Tibial nerve (tissue), 4 donors: ENCODE measurements around the gene PROX1. TPM values are rescaled to one million over a fixed set of nuclear protein-coding genes. Genes with fewer than 3 reads are reported as not detected.

ENCODE experiments used
- DNase-seq, 2 donors: peaks; one replicate each; pipeline ENCODE4 v3.0.0-alpha.2; 2019; ENCODE audit warnings: low spot score in 2 of 2
- H3K27ac ChIP-seq, 4 donors: fragments of 200-600 bp; sonication (generic) in 3 of 4; one replicate each; pipeline ENCODE4 v1.5.1; 2017 to 2019; ENCODE audit warnings: mild to moderate bottlenecking in 1 of 4
- H3K27me3 ChIP-seq, 2 donors: fragments of 200-600 bp; sonication (generic) in 1 of 2; one replicate each; pipeline versions ENCODE4 v1.5.1 to v1.6.0; 2017 to 2019
- H3K36me3 ChIP-seq, 3 donors: fragments of 200-600 bp; sonication (generic); one replicate each; pipeline ENCODE4 v1.5.1; 2018 to 2019
- H3K4me1 ChIP-seq, 4 donors: fragments of 200-600 bp; sonication (generic) in 3 of 4; one replicate each; pipeline ENCODE4 v1.5.1; 2017 to 2019
- H3K4me3 ChIP-seq, 4 donors: fragments of 200-600 bp; sonication (generic) in 3 of 4; one replicate each; pipeline ENCODE4 v1.5.1; 2017 to 2019; ENCODE audit warnings: mild to moderate bottlenecking in 1 of 4, moderate library complexity in 1 of 4
- H3K9me3 ChIP-seq, 4 donors: fragments of 200-600 bp; sonication (generic) in 3 of 4; one replicate each; pipeline ENCODE4 v1.5.1; 2017 to 2019
- EP300 ChIP-seq, 2 donors: sonication (generic); formaldehyde crosslinking; IDR thresholded peaks; one replicate each; pipeline ENCODE4 v1.6.1; 2017; ENCODE audit warnings: antibody characterized with exemption in 2 of 2, mild to moderate bottlenecking in 1 of 2
- POLR2A ChIP-seq, 2 donors: fragments of 450-650 bp; IDR thresholded peaks; one replicate each; pipeline ENCODE4 v1.6.1; 2017; ENCODE audit warnings: antibody characterized with exemption in 2 of 2, mild to moderate bottlenecking in 2 of 2, moderate library complexity in 2 of 2
- WGBS, 2 donors: methylation state at CpG; one replicate each; pipeline ENCODE4 v1.1.5; 2018; 5-methylcytosine and 5-hydroxymethylcytosine counted together
- total RNA-seq, 4 donors: library from RNA; depleted of rRNA; stranded (reverse); fragments of >200 nt; gene quantifications; one replicate each; pipeline ENCODE4 v1.1.0, GENCODE V29; 2016
- TF ChIP-seq, protein P1 (sequence below), 5 experiments: fragments of 200-600 bp in 3 of 5; fragments of 450-650 bp in 2 of 5; sonication (generic) in 3 of 5; IDR thresholded peaks; one replicate each; pipeline ENCODE4 v1.5.1; 2016 to 2019; ENCODE audit warnings: antibody characterized with exemption in 5 of 5, mild to moderate bottlenecking in 3 of 5, moderate library complexity in 2 of 5

Gene PROX1
- total RNA-seq, 4 donors from 2014 or later, result 0.84 to 1.2 (median 1.0) TPM

DNA sequence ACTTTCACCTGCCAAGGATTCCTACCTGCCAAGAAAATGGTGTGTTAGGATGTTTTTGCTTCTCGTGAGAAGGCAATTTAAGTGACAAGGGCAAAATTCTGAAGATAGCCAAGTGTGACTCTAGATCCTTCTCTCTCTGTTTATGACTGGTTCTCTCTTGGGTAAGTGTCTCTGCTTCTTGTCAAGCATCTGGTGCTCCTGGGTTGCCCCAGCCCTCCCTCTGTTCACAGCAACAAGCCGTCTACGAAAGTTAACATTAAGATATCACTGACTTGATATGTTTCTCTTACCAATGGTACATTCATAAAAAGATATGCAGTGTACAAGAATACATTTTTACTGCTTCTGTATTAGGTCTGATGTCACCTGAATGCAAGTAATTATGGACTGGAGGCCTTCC, 55.4 kb downstream of the PROX1 start:
- no peak for DNase-seq
- Histone ChIP-seq H3K4me1 (no peaks in the 10 kb centered on the region), H3K4me3 (no peak overlapping the region), H3K36me3 (no peaks in the 10 kb centered on the region), H3K27me3 (no peaks in the 10 kb centered on the region), H3K9me3 (peaks cover 0 to 15% (median 2%) of the 10 kb centered on the region in 4 donors), H3K27ac (no peak overlapping the region)
- 78 to 95% methylated on average over 3 of the region's 3 CpGs for WGBS, 2 donors
- no peak for TF ChIP-seq POLR2A (IDR thresholded peaks at IDR 0.05)
- TF ChIP-seq, protein P1, sequence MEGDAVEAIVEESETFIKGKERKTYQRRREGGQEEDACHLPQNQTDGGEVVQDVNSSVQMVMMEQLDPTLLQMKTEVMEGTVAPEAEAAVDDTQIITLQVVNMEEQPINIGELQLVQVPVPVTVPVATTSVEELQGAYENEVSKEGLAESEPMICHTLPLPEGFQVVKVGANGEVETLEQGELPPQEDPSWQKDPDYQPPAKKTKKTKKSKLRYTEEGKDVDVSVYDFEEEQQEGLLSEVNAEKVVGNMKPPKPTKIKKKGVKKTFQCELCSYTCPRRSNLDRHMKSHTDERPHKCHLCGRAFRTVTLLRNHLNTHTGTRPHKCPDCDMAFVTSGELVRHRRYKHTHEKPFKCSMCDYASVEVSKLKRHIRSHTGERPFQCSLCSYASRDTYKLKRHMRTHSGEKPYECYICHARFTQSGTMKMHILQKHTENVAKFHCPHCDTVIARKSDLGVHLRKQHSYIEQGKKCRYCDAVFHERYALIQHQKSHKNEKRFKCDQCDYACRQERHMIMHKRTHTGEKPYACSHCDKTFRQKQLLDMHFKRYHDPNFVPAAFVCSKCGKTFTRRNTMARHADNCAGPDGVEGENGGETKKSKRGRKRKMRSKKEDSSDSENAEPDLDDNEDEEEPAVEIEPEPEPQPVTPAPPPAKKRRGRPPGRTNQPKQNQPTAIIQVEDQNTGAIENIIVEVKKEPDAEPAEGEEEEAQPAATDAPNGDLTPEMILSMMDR (IDR thresholded peaks at IDR 0.05), result no peak
- TF ChIP-seq EP300 (IDR thresholded peaks at IDR 0.05), result no peak

DNA sequence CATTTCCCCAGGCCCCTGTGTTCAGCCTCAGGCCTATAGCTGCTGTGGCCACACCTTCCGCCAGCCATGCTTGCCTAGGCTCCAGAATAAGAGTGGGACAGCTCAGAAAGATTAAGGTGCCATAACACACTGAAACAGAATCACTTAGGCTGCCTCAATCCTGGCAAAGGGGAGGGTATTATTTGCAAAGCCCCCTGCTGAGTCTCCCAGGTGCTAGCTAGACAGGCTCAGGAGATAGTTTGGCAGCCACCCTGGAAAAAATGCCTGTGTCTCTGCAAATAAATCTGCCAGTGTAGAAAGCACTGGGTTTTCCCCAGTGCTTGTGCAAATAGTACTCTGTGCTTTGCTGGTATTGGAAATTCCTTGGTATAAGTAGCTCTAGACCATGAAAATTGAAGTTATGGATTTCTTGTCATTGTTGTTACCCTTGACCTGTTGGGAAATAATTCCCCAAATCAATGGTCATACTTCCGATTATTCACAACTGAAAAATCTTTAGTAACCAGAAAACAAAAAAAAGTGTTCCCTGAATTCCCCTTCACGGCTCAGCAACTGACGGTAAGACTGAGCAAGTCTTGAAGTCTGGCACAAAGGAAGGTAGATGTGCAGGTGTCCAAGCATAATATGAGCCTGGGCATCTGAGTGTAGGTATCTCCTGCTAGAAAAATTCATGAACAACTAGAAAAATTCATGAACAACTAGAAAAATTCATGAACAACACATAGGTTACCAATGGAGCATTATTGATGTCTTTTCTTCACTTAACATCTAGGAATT, 56.9 kb downstream of the PROX1 start:
- Histone ChIP-seq H3K27me3 (no peaks in the 10 kb centered on the region), H3K4me3 (no peak overlapping the region), H3K36me3 (no peaks in the 10 kb centered on the region), H3K4me1 (no peaks in the 10 kb centered on the region), H3K27ac (no peak overlapping the region), H3K9me3 (peaks cover 0 to 24% (median 2%) of the 10 kb centered on the region in 4 donors)
- TF ChIP-seq POLR2A (IDR thresholded peaks at IDR 0.05) (no peak), EP300 (IDR thresholded peaks at IDR 0.05) (no peak)
- TF ChIP-seq, protein P1 (IDR thresholded peaks at IDR 0.05), result no peak
- 95 to 96% methylated on average over 4 of the region's 4 CpGs for WGBS, 2 donors
- DNase-seq, result no peak

DNA sequence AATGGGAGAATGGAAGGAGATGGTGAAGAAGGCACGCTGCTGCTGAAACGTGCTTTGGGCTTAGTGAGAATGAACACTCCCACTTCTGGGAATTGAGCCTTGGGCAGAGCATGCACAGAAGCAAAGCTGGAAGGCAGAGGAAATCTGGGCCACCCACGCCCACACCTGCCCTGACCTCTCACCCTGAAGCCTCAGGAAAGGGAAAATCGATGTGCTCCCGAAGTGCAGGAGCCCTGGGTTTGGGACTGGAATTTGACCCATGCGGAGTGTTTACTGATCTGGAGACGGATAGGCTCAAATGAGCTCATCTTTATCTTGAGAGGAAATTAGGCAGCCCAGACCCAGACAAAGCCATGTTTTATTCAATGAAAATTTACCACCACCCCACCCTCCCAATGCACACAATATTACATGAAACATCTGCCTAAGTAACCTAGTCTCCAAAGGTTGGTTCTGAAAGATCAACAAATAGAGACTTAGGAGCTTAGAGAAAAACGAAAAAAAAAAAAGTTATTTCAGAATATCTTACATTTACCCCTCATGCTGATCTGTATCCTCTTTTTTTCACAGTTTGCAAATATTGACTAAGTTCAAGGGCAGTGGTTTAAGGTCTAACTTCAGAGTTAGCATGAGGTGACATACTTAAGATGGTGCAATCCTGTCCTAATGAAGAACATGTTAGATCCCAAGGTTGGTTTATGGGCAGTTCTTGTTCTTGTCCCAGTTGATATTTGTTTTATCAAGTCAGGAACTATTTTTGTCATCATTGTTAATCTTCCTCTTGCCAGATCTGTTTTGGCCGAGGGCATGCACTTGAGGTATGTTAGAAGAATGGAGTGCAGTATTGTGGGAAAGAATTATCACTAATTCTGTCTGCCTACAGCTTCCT, 63.0 kb downstream of the PROX1 start:
- no peaks in the 10 kb centered on the region for H3K36me3 ChIP-seq
- TF ChIP-seq EP300 (IDR thresholded peaks at IDR 0.05), result no peak
- TF ChIP-seq, protein P1 (IDR thresholded peaks at IDR 0.05), result no peak
- TF ChIP-seq POLR2A (IDR thresholded peaks at IDR 0.05), result no peak
- no peaks in the 10 kb centered on the region for H3K4me1 ChIP-seq
- no peak overlapping the region for H3K4me3 ChIP-seq
- 36 to 39% methylated on average over 9 of the region's 9 CpGs for WGBS, 2 donors
- no peak for DNase-seq
- no peak overlapping the region for H3K27ac ChIP-seq
- peaks cover 0 to 16% (median 2%) of the 10 kb centered on the region in 4 donors for H3K9me3 ChIP-seq
- no peaks in the 10 kb centered on the region for H3K27me3 ChIP-seq

DNA sequence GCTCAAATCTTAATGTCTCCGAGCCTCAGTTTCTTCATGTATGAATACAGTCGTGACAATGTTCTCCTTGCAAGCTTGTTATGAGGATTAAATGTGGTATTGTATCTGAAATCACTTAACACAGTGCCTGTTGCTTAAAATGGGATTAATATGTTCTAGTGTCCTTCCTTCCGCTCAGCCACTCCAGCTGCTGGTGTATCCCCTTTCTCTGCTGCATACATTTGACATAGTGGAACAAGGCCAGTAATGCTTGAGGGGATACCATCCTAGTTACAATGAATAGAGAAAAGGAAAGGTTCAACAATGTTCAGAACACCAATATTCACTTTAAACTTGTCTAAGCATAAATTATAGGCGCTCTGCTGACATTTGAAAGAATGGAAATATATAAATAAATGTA, 64.0 kb downstream of the PROX1 start:
- Histone ChIP-seq H3K9me3 (peaks cover 0 to 16% (median 2%) of the 10 kb centered on the region in 4 donors), H3K27ac (no peak overlapping the region), H3K36me3 (no peaks in the 10 kb centered on the region), H3K4me3 (no peak overlapping the region), H3K4me1 (no peaks in the 10 kb centered on the region), H3K27me3 (no peaks in the 10 kb centered on the region)
- TF ChIP-seq, protein P1 (IDR thresholded peaks at IDR 0.05), result no peak
- TF ChIP-seq POLR2A (IDR thresholded peaks at IDR 0.05) (no peak), EP300 (IDR thresholded peaks at IDR 0.05) (no peak)
- WGBS, 2 donors, result 92 to 96% methylated on average over 4 of the region's 4 CpGs
- DNase-seq, result no peak

GRCh38 chr1:214058076-214058475, 70.3 kb downstream of the PROX1 start:
- Histone ChIP-seq H3K27me3 (no peaks in the 10 kb centered on the region), H3K9me3 (no peaks in the 10 kb centered on the region), H3K27ac (no peak overlapping the region), H3K36me3 (no peaks in the 10 kb centered on the region), H3K4me1 (no peaks in the 10 kb centered on the region), H3K4me3 (no peak overlapping the region)
- no peak for DNase-seq
- TF ChIP-seq POLR2A (IDR thresholded peaks at IDR 0.05) (no peak), EP300 (IDR thresholded peaks at IDR 0.05) (no peak)
- TF ChIP-seq, protein P1 (IDR thresholded peaks at IDR 0.05), result no peak
- 65 to 68% methylated on average over 5 of the region's 5 CpGs for WGBS, 2 donors
